SH-SY5Y (cell line): Measurements from ENCODE around the gene OTOS.

Experiments used
- GATA2 ChIP-seq: IDR thresholded peaks from 2 replicates; pipeline ENCODE4 v1.6.1; 2011; ENCODE audit warnings: mild to moderate bottlenecking, low read depth, low read length
- GATA3 ChIP-seq: IDR thresholded peaks from 2 replicates; pipeline ENCODE4 v1.6.1; 2011; ENCODE audit warnings: low read depth, mild to moderate bottlenecking, low read length, moderate library complexity

DNA sequence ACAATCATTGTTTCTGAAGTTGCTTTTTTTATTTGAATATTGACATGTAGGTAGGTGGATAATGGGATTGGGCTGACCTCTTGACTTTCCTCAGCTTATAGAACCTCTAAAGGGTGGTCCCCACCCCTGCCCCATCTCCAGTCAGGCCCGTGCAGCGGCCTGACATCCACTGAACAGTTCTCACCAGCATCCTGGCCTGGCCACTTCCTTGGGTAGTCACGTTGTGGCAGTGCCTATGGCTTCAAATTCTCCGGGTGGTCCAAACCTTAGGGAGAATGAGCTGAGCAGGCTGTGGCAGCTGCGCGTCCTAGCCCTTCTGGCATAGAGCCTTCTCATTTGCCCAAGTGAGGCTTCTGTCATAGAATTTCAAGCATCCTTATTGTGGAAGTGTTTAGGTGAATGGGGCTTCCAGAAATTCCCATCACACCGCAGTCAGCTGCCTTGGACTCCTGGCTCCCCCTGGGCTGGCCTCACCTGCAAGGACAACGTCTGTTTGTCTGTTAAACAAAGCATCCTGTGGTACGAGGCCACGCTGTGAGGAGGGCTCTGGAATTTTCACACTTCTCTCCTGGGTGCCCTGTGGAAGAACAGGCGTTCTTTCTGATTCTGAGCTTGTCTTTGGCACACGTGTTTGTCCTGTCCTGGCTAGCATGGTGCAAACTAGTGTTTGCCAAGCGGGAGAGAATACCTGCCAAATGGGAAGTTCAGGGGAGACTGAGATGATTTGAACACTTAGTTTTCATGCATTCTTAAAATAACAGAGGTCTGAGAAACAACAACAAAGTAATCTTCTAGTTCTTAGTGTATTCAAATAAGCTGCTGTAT lies 31.8 kb upstream of the OTOS start:
- no peak for TF ChIP-seq GATA2
- TF ChIP-seq GATA3, result no peak
